OCI-LY3 (cell line): ENCODE results near the gene CYP27B1.

ENCODE experiments used
- CTCF ChIP-seq: fragments of 200-600, 300-600 bp; sonication (generic); IDR thresholded peaks from 2 replicates; pipeline ENCODE4 v1.5.1; 2014; ENCODE audit warnings: antibody characterized with exemption, low read length, low read depth
- EZH2phosphoT487 ChIP-seq: fragments of 200-600 bp; shearing (Covaris generic); IDR thresholded peaks from 2 replicates; pipeline ENCODE4 v1.6.1; 2018; ENCODE audit warnings: antibody characterized with exemption, mixed run types, low read depth

DNA sequence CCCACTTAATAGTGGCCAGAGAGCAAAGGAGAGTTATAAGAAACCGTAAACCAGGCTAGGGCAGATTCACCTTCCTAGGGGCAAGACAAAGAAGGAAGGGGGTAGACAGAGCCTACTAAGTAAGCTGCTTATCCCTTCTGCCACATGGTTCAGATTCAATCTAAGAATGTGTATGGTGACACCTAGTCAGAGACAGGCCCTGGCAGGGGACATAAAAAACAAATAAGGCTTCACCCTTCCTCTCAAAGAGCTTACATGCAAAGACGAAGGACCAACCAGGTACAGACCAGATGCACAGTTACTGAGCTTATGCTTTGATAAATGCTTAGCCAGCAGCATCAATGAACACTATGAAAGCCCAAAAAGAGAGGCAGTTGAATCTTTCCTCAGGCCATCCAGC is 4.4 kb downstream of the CYP27B1 start:
- no peak for TF ChIP-seq CTCF
- TF ChIP-seq EZH2phosphoT487: no peak
